Upper lobe of left lung (tissue), 6 donors: ENCODE measurements around the gene GOLIM4. TPM values are rescaled to one million over a fixed set of nuclear protein-coding genes. Genes with fewer than 3 reads are reported as not detected.
A peak's percentile ranks its signal among the peaks of the same experiment; 100 is the strongest.

Experiments
- ATAC-seq, 2 donors: fragments of 200-7000 bp; cut with Tn5 transposase; one replicate each; pipeline ENCODE4 v1.9.1; 2022; ENCODE audit warnings: mild to moderate bottlenecking in 2 of 2, moderate library complexity in 2 of 2; ENCODE audit not compliant: low FRiP score in 2 of 2
- DNase-seq, 2 donors: peaks; one replicate each; pipeline ENCODE4 v3.0.0-alpha.2; 2019 to 2020
- H3K27ac ChIP-seq, 4 donors: fragments of 200-600 bp; sonication (generic); one replicate each; pipeline ENCODE4 v1.5.1; 2016 to 2019
- H3K27me3 ChIP-seq, 4 donors: fragments of 200-600 bp; sonication (generic); one replicate each; pipeline ENCODE4 v1.5.1; 2017 to 2019
- H3K36me3 ChIP-seq, 4 donors: fragments of 200-600 bp; sonication (generic); one replicate each; pipeline ENCODE4 v1.5.1; 2016 to 2019
- H3K4me1 ChIP-seq, 4 donors: fragments of 200-600 bp; sonication (generic); one replicate each; pipeline ENCODE4 v1.5.1; 2018 to 2019
- H3K4me3 ChIP-seq, 4 donors: fragments of 200-600 bp; sonication (generic); one replicate each; pipeline ENCODE4 v1.5.1; 2017 to 2019; ENCODE audit warnings: mild to moderate bottlenecking in 2 of 4, moderate library complexity in 1 of 4
- H3K9me3 ChIP-seq, 4 donors: fragments of 200-600 bp; sonication (generic); one replicate each; pipeline ENCODE4 v1.5.1; 2018 to 2019
- EP300 ChIP-seq, 4 donors: sonication (generic); formaldehyde crosslinking; IDR thresholded peaks; one replicate each; pipeline ENCODE4 v1.5.1; 2017; ENCODE audit warnings: antibody characterized with exemption in 4 of 4, control low read depth in 2 of 4
- POLR2A ChIP-seq, 4 donors: fragments of 450-650 bp; IDR thresholded peaks; one replicate each; pipeline ENCODE4 v1.5.1; 2016 to 2017; ENCODE audit warnings: antibody characterized with exemption in 4 of 4, mild to moderate bottlenecking in 2 of 4
- POLR2AphosphoS5 ChIP-seq, 2 donors: sonication (generic); formaldehyde crosslinking; IDR thresholded peaks; one replicate each; pipeline ENCODE4 v1.5.1; 2017; ENCODE audit warnings: antibody characterized with exemption in 2 of 2
- WGBS, 2 donors: methylation state at CpG; one replicate each; pipeline ENCODE4 v1.1.5; 2017 to 2018; 5-methylcytosine and 5-hydroxymethylcytosine counted together
- total RNA-seq, 6 donors: library from RNA; depleted of rRNA in 4 of 6; stranded (reverse); fragments of >200 nt in 4 of 6; gene quantifications; one replicate each; pipeline versions ENCODE4 v1.1.0 to v1.2.1, GENCODE V29; 2016 to 2021
- TF ChIP-seq, protein P1 (sequence below), 6 experiments: fragments of 450-650 bp in 4 of 6; fragments of 200-600 bp in 2 of 6; sonication (generic) in 2 of 6; IDR thresholded peaks; one replicate each; pipeline ENCODE4 v1.5.1; 2016 to 2019; ENCODE audit warnings: antibody characterized with exemption in 6 of 6
- donor health status: DM: no; HTN: no; CAD: no; lungs with moderate emphysema.
- donor health status: DM: no; HTN: yes; CAD: no; lungs with severe emphysema.

GOLIM4 gene
- total RNA-seq, 6 donors from 2014 or later = 34.6 to 79.1 (median 43.6) TPM

DNA sequence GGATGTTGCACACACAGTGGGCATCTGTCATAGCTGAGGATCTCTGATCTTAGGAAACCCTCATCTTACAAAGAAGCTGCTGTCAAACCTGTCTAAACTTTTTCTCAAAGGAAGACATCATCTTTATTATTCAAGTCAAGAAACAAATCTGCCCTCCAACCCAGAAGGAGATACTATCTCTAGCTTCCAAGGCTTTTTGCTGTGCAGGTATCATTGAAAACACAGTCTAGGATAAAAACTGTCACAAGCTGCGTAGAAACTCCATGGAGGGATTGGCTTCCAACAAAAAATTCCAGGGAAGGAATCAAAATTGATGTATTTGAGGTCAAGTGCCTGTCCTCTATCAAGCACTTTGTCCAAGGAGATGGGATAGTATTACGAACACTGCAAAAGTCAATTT lies 89.1 kb downstream of the GOLIM4 start:
- no peaks in the 10 kb centered on the region for H3K9me3 ChIP-seq
- no peak overlapping the region for H3K4me3 ChIP-seq
- 89 to 95% methylated on average over 2 of the region's 2 CpGs for WGBS, 2 donors
- no peaks in the 10 kb centered on the region for H3K27me3 ChIP-seq
- TF ChIP-seq, protein P1, sequence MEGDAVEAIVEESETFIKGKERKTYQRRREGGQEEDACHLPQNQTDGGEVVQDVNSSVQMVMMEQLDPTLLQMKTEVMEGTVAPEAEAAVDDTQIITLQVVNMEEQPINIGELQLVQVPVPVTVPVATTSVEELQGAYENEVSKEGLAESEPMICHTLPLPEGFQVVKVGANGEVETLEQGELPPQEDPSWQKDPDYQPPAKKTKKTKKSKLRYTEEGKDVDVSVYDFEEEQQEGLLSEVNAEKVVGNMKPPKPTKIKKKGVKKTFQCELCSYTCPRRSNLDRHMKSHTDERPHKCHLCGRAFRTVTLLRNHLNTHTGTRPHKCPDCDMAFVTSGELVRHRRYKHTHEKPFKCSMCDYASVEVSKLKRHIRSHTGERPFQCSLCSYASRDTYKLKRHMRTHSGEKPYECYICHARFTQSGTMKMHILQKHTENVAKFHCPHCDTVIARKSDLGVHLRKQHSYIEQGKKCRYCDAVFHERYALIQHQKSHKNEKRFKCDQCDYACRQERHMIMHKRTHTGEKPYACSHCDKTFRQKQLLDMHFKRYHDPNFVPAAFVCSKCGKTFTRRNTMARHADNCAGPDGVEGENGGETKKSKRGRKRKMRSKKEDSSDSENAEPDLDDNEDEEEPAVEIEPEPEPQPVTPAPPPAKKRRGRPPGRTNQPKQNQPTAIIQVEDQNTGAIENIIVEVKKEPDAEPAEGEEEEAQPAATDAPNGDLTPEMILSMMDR (IDR thresholded peaks at IDR 0.05) = no peak
- TF ChIP-seq EP300 (IDR thresholded peaks at IDR 0.05) (no peak), POLR2AphosphoS5 (IDR thresholded peaks at IDR 0.05) (no peak), POLR2A (IDR thresholded peaks at IDR 0.05) (no peak)
- ATAC-seq (no peak), DNase-seq (no peak)
- H3K27ac ChIP-seq = no peak overlapping the region
- H3K36me3 ChIP-seq = peaks cover 0 to 16% (median 6%) of the 10 kb centered on the region in 4 donors
- no peaks in the 10 kb centered on the region for H3K4me1 ChIP-seq

- ATAC-seq (no peak), DNase-seq (no peak)
- Histone ChIP-seq H3K36me3 (no peaks in the 10 kb centered on the region), H3K27ac (no peak overlapping the region), H3K4me3 (no peak overlapping the region), H3K4me1 (no peaks in the 10 kb centered on the region), H3K9me3 (no peaks in the 10 kb centered on the region), H3K27me3 (no peaks in the 10 kb centered on the region)
- WGBS, 2 donors = 72 to 84% methylated on average over 4 of the region's 4 CpGs
- TF ChIP-seq POLR2AphosphoS5 (IDR thresholded peaks at IDR 0.05) (no peak), POLR2A (IDR thresholded peaks at IDR 0.05) (no peak), EP300 (IDR thresholded peaks at IDR 0.05) (no peak)
- TF ChIP-seq, protein P1 (IDR thresholded peaks at IDR 0.05) = no peak
Observed at GRCh38 chr3:168003911-168004310, 91.8 kb downstream of the GOLIM4 start.

DNA sequence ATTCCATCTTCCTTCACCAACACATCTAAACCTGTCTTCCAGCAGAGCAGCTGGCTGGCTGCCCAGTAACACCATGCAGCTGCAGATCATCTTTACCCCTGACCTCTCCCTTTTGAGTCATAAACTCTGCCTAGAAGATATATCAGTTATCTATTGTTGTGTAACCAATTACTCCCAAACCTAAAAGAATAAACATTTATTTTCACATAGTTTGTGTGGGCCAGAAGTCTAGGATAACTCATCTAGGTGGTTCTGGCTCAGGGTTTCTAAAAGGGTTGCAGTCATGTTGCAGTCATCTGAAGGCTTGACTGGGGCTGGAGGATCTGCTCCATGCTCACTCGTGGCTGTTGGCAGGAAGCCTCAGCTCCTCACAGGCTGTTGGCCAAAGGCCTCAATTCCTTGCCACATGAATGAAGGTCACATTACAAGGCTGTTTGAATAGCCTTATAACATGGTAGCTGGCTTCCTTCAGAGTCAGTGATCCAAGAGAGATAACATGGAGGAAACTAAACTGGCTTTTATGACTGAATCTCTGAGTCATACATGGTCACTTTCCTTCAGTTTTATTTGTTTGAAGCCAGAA lies 92.8 kb downstream of the GOLIM4 start:
- 48% methylated on average over 1 of the region's 1 CpG; no CpG with 5 or more reads in 1 of the 2 donors for WGBS, 2 donors
- DNase-seq = no peak

GRCh38 chr3:168001244-168001643 lies 94.5 kb downstream of the GOLIM4 start:
- no peaks in the 10 kb centered on the region for H3K9me3 ChIP-seq
- DNase-seq (no peak), ATAC-seq (no peak)
- H3K27ac ChIP-seq = no peak overlapping the region
- TF ChIP-seq POLR2AphosphoS5 (IDR thresholded peaks at IDR 0.05) = no peak
- TF ChIP-seq, protein P1 (IDR thresholded peaks at IDR 0.05) = no peak
- TF ChIP-seq EP300 (IDR thresholded peaks at IDR 0.05) = no peak
- TF ChIP-seq POLR2A (IDR thresholded peaks at IDR 0.05) = no peak
- H3K4me1 ChIP-seq = no peaks in the 10 kb centered on the region
- WGBS, 2 donors = 98 to 100% methylated on average over 1 of the region's 1 CpG
- H3K4me3 ChIP-seq = no peak overlapping the region
- no peaks in the 10 kb centered on the region for H3K36me3 ChIP-seq
- no peaks in the 10 kb centered on the region for H3K27me3 ChIP-seq

More for the DNA sequence above, 92.8 kb downstream of the GOLIM4 start:
- TF ChIP-seq POLR2AphosphoS5 (IDR thresholded peaks at IDR 0.05) (no peak), POLR2A (IDR thresholded peaks at IDR 0.05) (no peak), EP300 (IDR thresholded peaks at IDR 0.05) (no peak)
- TF ChIP-seq, protein P1 (IDR thresholded peaks at IDR 0.05) = no peak
- Histone ChIP-seq H3K4me1 (no peaks in the 10 kb centered on the region), H3K27ac (no peak overlapping the region), H3K27me3 (no peaks in the 10 kb centered on the region), H3K9me3 (no peaks in the 10 kb centered on the region), H3K4me3 (no peak overlapping the region), H3K36me3 (no peaks in the 10 kb centered on the region)
- peak in 1 of 2 donors; percentile 28 for ATAC-seq

DNA sequence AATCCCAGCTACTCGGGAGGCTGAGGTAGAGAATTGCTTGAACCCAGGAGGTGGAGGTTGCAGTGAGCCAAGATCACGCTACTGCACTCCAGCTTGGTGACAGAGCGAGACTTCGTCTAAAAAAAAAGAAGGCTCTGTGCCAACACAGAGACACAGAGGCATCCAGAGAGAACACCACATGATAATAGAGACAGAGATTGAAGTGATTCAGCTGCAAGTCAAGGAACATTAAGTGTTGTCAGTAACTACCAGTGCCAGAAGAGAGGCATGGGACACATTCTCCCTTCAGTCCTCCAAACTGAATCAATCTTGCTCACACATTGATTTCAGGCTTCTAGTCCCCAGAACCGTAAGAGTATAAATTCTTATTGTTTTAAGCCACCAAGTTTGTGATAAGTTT lies 97.5 kb downstream of the GOLIM4 start:
- no peak for ATAC-seq
- Histone ChIP-seq H3K36me3 (no peaks in the 10 kb centered on the region), H3K9me3 (no peaks in the 10 kb centered on the region), H3K27me3 (no peaks in the 10 kb centered on the region), H3K27ac (no peak overlapping the region), H3K4me1 (no peaks in the 10 kb centered on the region), H3K4me3 (no peak overlapping the region)
- DNase-seq = no peak
- WGBS, 2 donors = 69 to 84% methylated on average over 5 of the region's 5 CpGs
- no peak for TF ChIP-seq POLR2A (IDR thresholded peaks at IDR 0.05)
- TF ChIP-seq POLR2AphosphoS5 (IDR thresholded peaks at IDR 0.05) = no peak
- TF ChIP-seq EP300 (IDR thresholded peaks at IDR 0.05) = no peak
- TF ChIP-seq, protein P1 (IDR thresholded peaks at IDR 0.05) = no peak
